HepG2 (cell line): ENCODE data around the gene GOLGA3. TPM values are rescaled to one million over a fixed set of nuclear protein-coding genes. Genes with fewer than 3 reads are reported as not detected.
"Not testable (repeated sequence)": the region's sequence is repeated elsewhere in the genome, so short reads cannot be mapped to it uniquely, and the experiment has no call there.

Experiments
- ATAC-seq: fragments of 200-7000 bp; cut with Tn5 transposase; 3 replicates; pipeline ENCODE4 v1.9.1; 2020; ENCODE audit warnings: mild to moderate bottlenecking, moderate library complexity
- BruUV-seq: library from RNA; stranded (reverse); fragments of 400-500 nt; replicated peaks from 2 replicates; lab custom pipeline; 2021; lab: Mats Ljungman, UMichigan
- CTCF ChIA-PET: fragments of 300-600 bp; formaldehyde crosslinking; extraction: SDS; loops from one replicate; lab custom pipeline; 2021; ENCODE audit warnings: low total read pairs, inconsistent platforms, low intra/inter-chr PET ratio; lab: Yijun Ruan, JAX
- POLR2A ChIA-PET: fragments of 350-600 bp; sonication (Branson Sonifier 250); formaldehyde crosslinking; loops from one replicate; lab custom pipeline; 2020; ENCODE audit warnings: antibody characterized with exemption, inconsistent platforms; lab: Yijun Ruan, JAX
- DNase-seq: peaks from one replicate; pipeline ENCODE4 v3.0.0-alpha.2; 2015; ENCODE audit warnings: low spot score
- FAIRE-seq: peaks from 3 replicates; lab custom pipeline; 2011; peaks lifted over from hg19 to GRCh38; lab: Jason Lieb, UNC
- H2AFZ ChIP-seq: one replicate; pipeline ENCODE4 v1.6.1; 2011; ENCODE audit warnings: low read length, inconsistent platforms
- H3K27ac ChIP-seq: fragments of 300-600 bp; 3 replicates; pipeline ENCODE4 v1.8.0; 2011; ENCODE audit warnings: mixed run types, mild to moderate bottlenecking, mixed read lengths, low read length, inconsistent platforms; ENCODE audit not compliant: insufficient read depth; ENCODE audit errors: extremely low read length
- H3K27me3 ChIP-seq, 2 experiments: fragments of 200-600 bp in 1 of 2; 2 replicates in 1 of 2; 3 replicates in 1 of 2; pipeline versions ENCODE4 v1.6.0 to v1.8.0; 2011; ENCODE audit warnings: low read length in 2 of 2, mild to moderate bottlenecking in 2 of 2, moderate library complexity in 2 of 2, inconsistent platforms in 1 of 2; ENCODE audit not compliant: insufficient read depth in 2 of 2, control insufficient read depth in 1 of 2
- H3K36me3 ChIP-seq, 2 experiments: fragments of 200-600 bp in 1 of 2; replicated peaks in 1 of 2; 2 replicates in 1 of 2; 3 replicates in 1 of 2; pipeline versions ENCODE4 v1.5.1 to v1.8.0; 2011; ENCODE audit warnings: low read length in 2 of 2, inconsistent platforms in 1 of 2; ENCODE audit not compliant: insufficient read depth in 2 of 2, control insufficient read depth in 1 of 2
- H3K4me1 ChIP-seq: 2 replicates; pipeline ENCODE4 v1.5.1; 2012; ENCODE audit warnings: low read length, inconsistent platforms; ENCODE audit not compliant: insufficient read depth
- H3K4me2 ChIP-seq: 2 replicates; pipeline ENCODE4 v1.6.0; 2011; ENCODE audit warnings: low read depth, low read length, inconsistent platforms
- H3K4me3 ChIP-seq, 3 experiments: fragments of 200-600 bp in 1 of 3; sonication (generic), shearing (Covaris generic) in 1 of 3; replicated peaks in 1 of 3; 2 replicates each; pipeline ENCODE4 v1.5.1; 2011 to 2016; ENCODE audit warnings: low read length in 3 of 3, inconsistent platforms in 2 of 3, low read depth in 2 of 3, mild to moderate bottlenecking in 2 of 3, control low read depth in 1 of 3, mixed read lengths in 1 of 3; ENCODE audit not compliant: insufficient read depth in 1 of 3
- H3K79me2 ChIP-seq: one replicate; pipeline ENCODE4 v1.6.1; 2011; ENCODE audit warnings: low read length, inconsistent platforms; ENCODE audit not compliant: insufficient read depth
- H3K9ac ChIP-seq: 2 replicates; pipeline ENCODE4 v1.6.0; 2011; ENCODE audit warnings: mild to moderate bottlenecking, low read depth, low read length, inconsistent platforms; ENCODE audit not compliant: insufficient read depth
- H3K9me3 ChIP-seq: 2 replicates; pipeline ENCODE4 v1.5.1; 2012; ENCODE audit warnings: mild to moderate bottlenecking, low read length
- H4K20me1 ChIP-seq: 2 replicates; pipeline ENCODE4 v1.6.0; 2011; ENCODE audit warnings: inconsistent platforms, mild to moderate bottlenecking, low read length, moderate library complexity; ENCODE audit not compliant: insufficient read depth
- ELF4 ChIP-seq: sonication (generic); formaldehyde crosslinking; IDR thresholded peaks from 2 replicates; pipeline ENCODE4 v1.5.0; 2020; ENCODE audit warnings: missing genetic modification reagents, mild to moderate bottlenecking, moderate library complexity, borderline replicate concordance
- HNRNPUL1 ChIP-seq: fragments of 200-400 bp; formaldehyde crosslinking; IDR thresholded peaks from 2 replicates; pipeline ENCODE4 v1.6.1; 2017; ENCODE audit warnings: low read depth, mild to moderate bottlenecking, low read length, moderate library complexity
- MAZ ChIP-seq, 2 experiments: sonication (generic) in 1 of 2; formaldehyde crosslinking in 1 of 2; IDR thresholded peaks; 2 replicates each; pipeline versions ENCODE4 v1.5.0 to v1.6.1; 2012 to 2020; ENCODE audit warnings: low read depth in 2 of 2, mild to moderate bottlenecking in 2 of 2, borderline replicate concordance in 1 of 2, improper control_type of control experiment in 1 of 2, low read length in 1 of 2, missing genetic modification reagents in 1 of 2, moderate library complexity in 1 of 2
- ZNF138 ChIP-seq: sonication (generic); formaldehyde crosslinking; IDR thresholded peaks from 2 replicates; pipeline ENCODE4 v1.5.0; 2020; ENCODE audit warnings: mild to moderate bottlenecking, low read depth, missing genetic modification reagents
- WGBS: methylation state at CpG from one replicate; pipeline ENCODE4 v1.1.6; 2017; ENCODE audit warnings: low lambda C conversion rate; 5-methylcytosine and 5-hydroxymethylcytosine counted together
- in situ Hi-C: cut with HindIII; loops from 2 replicates; pipeline ENCODE4 v1.10.0; 2017; ENCODE audit warnings: low pct_unique_long_range_greater_than_20kb; ENCODE audit not compliant: extremely low pct_ligation_motif_present
- intact Hi-C: fragments of 100-400 bp; cut with micrococcal nuclease; formaldehyde crosslinking; loops from one replicate; pipeline ENCODE4 v1.10.0; 2022; ENCODE audit not compliant: unreplicated experiment
- polyA plus RNA-seq, 8 experiments: library from polyadenylated mRNA; depleted of rRNA in 3 of 8; stranded (reverse) in 7 of 8; unstranded in 1 of 8; fragments of >200 nt; fragmentation: Illumina TruSeq in 4 of 8; extraction: Trizol in 4 of 8; gene quantifications; 2 replicates each; pipeline versions ENCODE4 v1.2.1 to v1.2.3, GENCODE V29; 2011 to 2016; ENCODE audit warnings: low read depth in 4 of 8, missing spikeins in 1 of 8, mixed read lengths in 1 of 8; ENCODE audit not compliant: insufficient read depth in 1 of 8
- total RNA-seq, 5 experiments: library from RNA; depleted of rRNA; stranded (reverse); fragments of >200 nt; fragmentation: Illumina TruSeq; extraction: Trizol; gene quantifications; 2 replicates each; pipeline ENCODE4 v1.2.3, GENCODE V29; 2016; ENCODE audit warnings: low read depth in 1 of 5
- TF ChIP-seq, protein P1 (sequence below): sonication (generic); formaldehyde crosslinking; IDR thresholded peaks from 2 replicates; pipeline ENCODE4 v1.5.0; 2020; ENCODE audit warnings: missing genetic modification reagents

The GOLGA3 gene
- total and polyA plus RNA-seq, 2 of the 13 experiments (the other 11 are each of a cell fraction or from before 2014, with no cell fraction given), result 22.0 to 43.0 TPM

DNA sequence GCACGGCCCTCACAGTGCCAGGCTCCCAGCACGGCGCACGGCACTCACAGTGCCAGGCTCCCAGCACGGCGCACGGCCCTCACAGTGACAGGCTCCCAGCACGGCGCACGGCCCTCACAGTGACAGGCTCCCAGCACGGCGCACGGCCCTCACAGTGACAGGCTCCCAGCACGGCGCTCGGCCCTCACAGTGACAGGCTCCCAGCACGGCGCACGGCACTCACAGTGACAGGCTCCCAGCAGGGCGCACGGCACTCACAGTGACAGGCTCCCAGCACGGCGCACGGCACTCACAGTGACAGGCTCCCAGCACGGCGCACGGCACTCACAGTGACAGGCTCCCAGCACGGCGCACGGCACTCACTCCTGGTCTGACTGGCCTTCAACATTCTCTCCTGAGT, 7.6 kb upstream of the GOLGA3 start:
- DNase-seq, H3K4me2 ChIP-seq, H3K9me3 ChIP-seq, H3K9ac ChIP-seq, H4K20me1 ChIP-seq, H3K4me1 ChIP-seq, H2AFZ ChIP-seq, ATAC-seq, FAIRE-seq, in situ Hi-C loops, POLR2A ChIA-PET, H3K36me3 ChIP-seq, H3K27ac ChIP-seq, BruUV-seq, H3K27me3 ChIP-seq, intact Hi-C loops, H3K79me2 ChIP-seq, CTCF ChIA-PET, H3K4me3 ChIP-seq: not testable (repeated sequence)
- 100% methylated on average over 3 of the region's 30 CpGs for WGBS

DNA sequence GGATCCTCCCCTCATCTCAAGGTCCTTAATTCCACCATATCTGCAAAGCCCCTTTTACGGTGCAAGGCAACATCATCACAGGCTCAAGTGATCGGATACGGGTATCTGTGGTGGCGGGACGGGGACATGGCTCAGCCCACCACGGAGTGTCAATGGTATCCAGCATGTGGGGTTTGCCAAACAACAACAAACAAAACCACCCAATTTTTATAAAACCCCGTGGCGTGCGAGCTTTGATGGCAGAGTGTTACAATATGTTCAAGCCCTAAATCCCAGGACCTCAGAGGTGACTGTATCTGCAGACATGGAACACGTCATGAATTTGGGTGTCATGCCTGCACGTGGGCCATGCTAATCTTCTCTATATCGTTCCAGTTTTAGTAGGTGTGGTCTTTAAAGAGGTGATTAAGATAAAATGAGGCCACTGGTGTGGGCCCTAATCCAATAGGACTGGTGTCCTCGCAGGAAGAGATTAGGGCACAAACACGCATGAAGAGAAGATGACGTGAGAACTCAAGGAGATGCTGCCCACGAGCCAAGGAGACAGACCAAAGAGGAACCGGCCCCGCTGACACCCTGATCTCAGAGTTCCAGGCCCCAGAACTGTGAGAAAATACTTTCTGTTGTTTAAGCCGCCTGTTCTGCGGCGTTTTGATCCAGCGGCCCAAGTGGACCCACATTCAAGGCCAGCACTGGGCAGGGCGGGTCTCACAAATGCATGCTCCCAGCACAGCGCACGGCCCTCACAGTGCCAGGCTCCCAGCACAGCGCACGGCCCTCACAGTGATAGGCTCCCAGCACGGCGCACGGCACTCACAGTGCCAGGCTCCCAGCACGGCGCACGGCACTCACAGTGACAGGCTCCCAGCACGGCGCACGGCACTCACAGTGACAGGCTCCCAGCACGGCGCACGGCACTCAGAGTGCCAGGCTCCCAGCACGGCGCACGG, 6.7 kb upstream of the GOLGA3 start:
- TF ChIP-seq ELF4 (CRISPR knock-in tag) (no peak), ZNF138 (CRISPR knock-in tag) (no peak), HNRNPUL1 (no peak), MAZ (IDR thresholded peaks at IDR 0.05; ENCODE audit: borderline replicate concordance, low read depth, low read length) (no peak), MAZ (CRISPR knock-in tag; IDR thresholded peaks at IDR 0.05; ENCODE audit: low read depth) (no peak)
- TF ChIP-seq, protein P1, sequence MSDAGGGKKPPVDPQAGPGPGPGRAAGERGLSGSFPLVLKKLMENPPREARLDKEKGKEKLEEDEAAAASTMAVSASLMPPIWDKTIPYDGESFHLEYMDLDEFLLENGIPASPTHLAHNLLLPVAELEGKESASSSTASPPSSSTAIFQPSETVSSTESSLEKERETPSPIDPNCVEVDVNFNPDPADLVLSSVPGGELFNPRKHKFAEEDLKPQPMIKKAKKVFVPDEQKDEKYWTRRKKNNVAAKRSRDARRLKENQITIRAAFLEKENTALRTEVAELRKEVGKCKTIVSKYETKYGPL (CRISPR knock-in tag), result no peak
- TF ChIP-seq, all 625 proteins: peak for 0
- Histone ChIP-seq H3K4me3 (no peak overlapping the region), H3K27ac (no peak overlapping the region), H3K27me3 (no peaks in the 10 kb centered on the region), H3K4me2 (no peak overlapping the region), H4K20me1 (no peaks in the 10 kb centered on the region), H3K36me3 (0 out of 5 replicates have a peak, but pooled peaks cover 0 to 3% of the 10 kb centered on the region in 2 experiments), H3K4me1 (no peaks in the 10 kb centered on the region), H2AFZ (no peak overlapping the region), H3K79me2 (no peaks in the 10 kb centered on the region), H3K9ac (no peak overlapping the region), H3K9me3 (no peaks in the 10 kb centered on the region)
- in situ Hi-C loops, result no loop called here
- DNase-seq (no peak), ATAC-seq (no peak), FAIRE-seq (no peak)
- no TSS peak for BruUV-seq
- ChIA-PET CTCF (no interaction called here), POLR2A (no interaction called here)
- intact Hi-C loops, result no loop called here
- WGBS, result 93% methylated on average over 19 of the region's 42 CpGs
